ENCODE data around the gene PIEZO1. TPM values are rescaled to one million over a fixed set of nuclear protein-coding genes. Genes with fewer than 3 reads are reported as not detected.

PIEZO1 gene
- total and polyA plus RNA-seq, 2 donors (not counting 1 experiment from before 2014, with no cell fraction given): 108 to 331 TPM

DNA sequence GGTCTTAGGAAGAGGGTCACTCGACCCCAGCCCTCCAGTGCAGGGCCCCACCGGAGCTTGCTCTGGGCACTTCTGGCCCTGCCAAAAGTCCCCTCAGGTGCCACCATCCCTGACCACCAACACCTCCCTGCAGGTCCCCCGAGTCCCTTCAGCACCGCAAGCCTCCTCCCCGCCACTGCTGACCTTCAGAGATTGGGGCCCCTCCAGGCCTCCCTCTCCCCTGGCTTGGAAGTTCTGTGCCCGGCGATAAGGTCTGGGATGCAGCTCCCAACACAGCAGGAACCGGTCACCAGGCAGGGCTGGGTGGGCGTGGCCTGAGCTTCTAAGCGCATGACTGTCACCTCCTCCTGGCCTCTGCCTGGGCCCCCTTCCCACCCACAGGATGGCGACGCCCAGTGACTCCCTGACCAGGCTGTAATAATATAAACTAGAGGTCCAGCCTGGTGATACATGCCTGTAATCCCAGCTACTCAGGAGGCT lies 11.2 kb downstream of the PIEZO1 start:
- Histone ChIP-seq H3K27ac (ENCODE audit: low read length in 2 of 2) (no peak overlapping the region), H3K36me3 (replicated peaks in 1 of 2; ENCODE audit: control extremely low read depth in 1 of 2, control insufficient read depth in 1 of 2, extremely low read depth in 1 of 2, insufficient read depth in 2 of 2, low read length in 1 of 2) (peaks cover 0 to 10% of the 10 kb centered on the region in 2 experiments), H3K79me2 (ENCODE audit: control insufficient read depth, insufficient read depth, low read length) (peaks cover 97% of the 10 kb centered on the region), H3K4me3 (ENCODE audit: control extremely low read depth in 1 of 5, extremely low read depth in 1 of 5, insufficient read depth in 1 of 5, low read depth in 2 of 5, low read length in 4 of 5) (no peak overlapping the region), H2AFZ (ENCODE audit: insufficient read depth, low read depth, low read length, poor library complexity, severe bottlenecking) (no peak overlapping the region), H4K20me1 (ENCODE audit: control insufficient read depth, insufficient read depth, low read length, poor library complexity, severe bottlenecking) (peaks cover 94% of the 10 kb centered on the region), H3K4me1 (ENCODE audit: control insufficient read depth in 2 of 2, insufficient read depth in 2 of 2, low read length in 2 of 2) (peaks cover 32 to 49% of the 10 kb centered on the region in 2 donors), H3K9ac (ENCODE audit: low read length) (no peak overlapping the region), H3K9me3 (ENCODE audit: control extremely low read depth in 1 of 3, control insufficient read depth in 2 of 3, insufficient read depth in 1 of 3, low read length in 2 of 3) (no peaks in the 10 kb centered on the region), H3K4me2 (replicated peaks; ENCODE audit: low read depth, low read length, poor library complexity, severe bottlenecking) (no peak overlapping the region), H3K27me3 (replicated peaks in 1 of 4; ENCODE audit: control extremely low read depth in 1 of 4, control insufficient read depth in 3 of 4, insufficient read depth in 4 of 4, low read length in 3 of 4) (no peaks in the 10 kb centered on the region)
- 71% methylated on average over 6 of the region's 12 CpGs for WGBS (ENCODE audit: insufficient coverage)
- Mint-ChIP-seq H3K4me1 (peaks cover 41% of the 10 kb centered on the region), H3K4me3 (no peak overlapping the region), H3K9me3 (ENCODE audit: insufficient read depth) (no peaks in the 10 kb centered on the region), H3K27ac (no peak overlapping the region), H3K27me3 (no peaks in the 10 kb centered on the region)
- DNase-seq: no peak
- TF ChIP-seq, protein P1, sequence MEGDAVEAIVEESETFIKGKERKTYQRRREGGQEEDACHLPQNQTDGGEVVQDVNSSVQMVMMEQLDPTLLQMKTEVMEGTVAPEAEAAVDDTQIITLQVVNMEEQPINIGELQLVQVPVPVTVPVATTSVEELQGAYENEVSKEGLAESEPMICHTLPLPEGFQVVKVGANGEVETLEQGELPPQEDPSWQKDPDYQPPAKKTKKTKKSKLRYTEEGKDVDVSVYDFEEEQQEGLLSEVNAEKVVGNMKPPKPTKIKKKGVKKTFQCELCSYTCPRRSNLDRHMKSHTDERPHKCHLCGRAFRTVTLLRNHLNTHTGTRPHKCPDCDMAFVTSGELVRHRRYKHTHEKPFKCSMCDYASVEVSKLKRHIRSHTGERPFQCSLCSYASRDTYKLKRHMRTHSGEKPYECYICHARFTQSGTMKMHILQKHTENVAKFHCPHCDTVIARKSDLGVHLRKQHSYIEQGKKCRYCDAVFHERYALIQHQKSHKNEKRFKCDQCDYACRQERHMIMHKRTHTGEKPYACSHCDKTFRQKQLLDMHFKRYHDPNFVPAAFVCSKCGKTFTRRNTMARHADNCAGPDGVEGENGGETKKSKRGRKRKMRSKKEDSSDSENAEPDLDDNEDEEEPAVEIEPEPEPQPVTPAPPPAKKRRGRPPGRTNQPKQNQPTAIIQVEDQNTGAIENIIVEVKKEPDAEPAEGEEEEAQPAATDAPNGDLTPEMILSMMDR (IDR thresholded peaks at IDR 0.05): no peak
- TF ChIP-seq EZH2 (IDR thresholded peaks at IDR 0.05; ENCODE audit: borderline replicate concordance, insufficient read depth, low read depth, low read length, poor library complexity, severe bottlenecking): no peak
- intact Hi-C loops (cut with micrococcal nuclease): no loop called here
- ChIA-PET CTCF (interaction anchor here (0.5 to 8.4 kb wide), 4 partner anchors 8 to 393 kb away, joined by 3 to 68 read pairs (median 3); partner anchors contain the start of gene PIEZO1), POLR2A (interaction anchor here (0.9 kb wide), 1 partner anchor 22 kb away, joined by 6 read pairs; no protein-coding TSS in a partner anchor)
- ATAC-seq (ENCODE audit: low read depth): no peak

Measured in B cell (primary cell).